HAP-1 (cell line): ENCODE measurements around the gene CST11.
"Not testable (repeated sequence)": the region's sequence is repeated elsewhere in the genome, so short reads cannot be mapped to it uniquely, and the experiment has no call there.

Experiments used
- DNase-seq, 2 experiments: peaks; one replicate each; pipeline ENCODE4 v3.0.0-alpha.2; 2016 to 2020; ENCODE audit warnings: low spot score in 2 of 2
- H3K27me3 ChIP-seq: fragments of 250-450 bp; sonication (Bioruptor Pico); 2 replicates; pipeline ENCODE4 v1.5.1; 2020; ENCODE audit warnings: low read depth, mild to moderate bottlenecking, moderate library complexity
- H3K36me3 ChIP-seq: fragments of 250-450 bp; sonication (Bioruptor Pico); replicated peaks from 2 replicates; pipeline ENCODE4 v1.5.1; 2020; ENCODE audit warnings: mild to moderate bottlenecking
- H3K4me1 ChIP-seq: fragments of 250-450 bp; sonication (Bioruptor Pico); 2 replicates; pipeline ENCODE4 v1.5.1; 2020; ENCODE audit warnings: mild to moderate bottlenecking
- H3K4me3 ChIP-seq: fragments of 250-450 bp; sonication (Bioruptor Pico); 2 replicates; pipeline ENCODE4 v1.5.1; 2020; ENCODE audit warnings: mild to moderate bottlenecking, moderate library complexity
- H3K9me3 ChIP-seq: fragments of 250-450 bp; sonication (Bioruptor Pico); 2 replicates; pipeline ENCODE4 v1.5.1; 2020; ENCODE audit warnings: mild to moderate bottlenecking, moderate library complexity
- in situ Hi-C: fragments of 300-500 bp; cut with MboI; formaldehyde crosslinking; loops from 3 replicates; pipeline ENCODE4 v1.14.3; 2020; ENCODE audit warnings: low sequenced_read_pairs, inconsistent platforms, mixed read lengths

CST11 gene

DNA sequence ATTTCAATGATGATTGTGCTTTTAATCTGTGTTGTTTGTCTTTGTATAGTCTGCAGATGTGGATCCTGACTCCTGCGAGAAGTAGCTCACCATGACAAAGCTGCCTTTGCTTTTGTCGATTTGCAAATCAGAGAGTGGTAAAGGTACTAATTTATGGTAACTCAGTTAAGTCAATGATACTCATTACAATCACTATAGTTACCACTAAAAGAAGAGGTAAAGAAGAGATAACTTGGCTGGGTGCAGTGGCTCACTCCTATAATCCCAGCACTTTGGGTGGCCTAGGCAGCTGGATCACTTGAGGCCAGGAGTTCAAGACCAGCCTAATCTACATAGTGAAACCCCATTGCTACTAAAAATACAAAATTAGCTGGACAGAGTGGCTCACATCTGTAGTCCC is 20.6 kb upstream of the CST11 start:
- DNase-seq, in situ Hi-C loops, H3K27me3 ChIP-seq: not testable (repeated sequence)

DNA sequence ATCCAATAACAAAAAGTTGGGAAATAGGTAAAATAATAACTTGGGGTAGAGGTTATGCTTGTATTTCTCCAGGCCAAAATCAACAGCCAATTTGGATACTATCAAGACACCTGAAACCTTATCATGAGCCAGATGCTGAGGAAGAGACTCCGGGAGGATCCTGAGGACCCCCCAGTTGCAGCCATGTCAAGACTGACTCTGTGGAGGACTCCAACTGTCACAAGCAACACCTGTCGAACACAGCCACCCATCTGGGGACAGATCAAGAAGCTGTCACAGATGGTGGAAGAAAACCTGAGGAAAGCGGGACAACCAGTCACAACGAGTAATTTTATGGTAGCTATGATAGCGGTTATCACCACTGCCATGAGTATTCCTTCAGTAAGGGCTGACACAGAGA is 19.6 kb upstream of the CST11 start:
- H3K36me3 ChIP-seq, H3K27me3 ChIP-seq, in situ Hi-C loops, H3K4me1 ChIP-seq, DNase-seq, H3K9me3 ChIP-seq, H3K4me3 ChIP-seq: not testable (repeated sequence)

More for the DNA sequence above, 20.6 kb upstream of the CST11 start:
- H3K4me1 ChIP-seq, H3K36me3 ChIP-seq, H3K4me3 ChIP-seq, H3K9me3 ChIP-seq: not testable (repeated sequence)

DNA sequence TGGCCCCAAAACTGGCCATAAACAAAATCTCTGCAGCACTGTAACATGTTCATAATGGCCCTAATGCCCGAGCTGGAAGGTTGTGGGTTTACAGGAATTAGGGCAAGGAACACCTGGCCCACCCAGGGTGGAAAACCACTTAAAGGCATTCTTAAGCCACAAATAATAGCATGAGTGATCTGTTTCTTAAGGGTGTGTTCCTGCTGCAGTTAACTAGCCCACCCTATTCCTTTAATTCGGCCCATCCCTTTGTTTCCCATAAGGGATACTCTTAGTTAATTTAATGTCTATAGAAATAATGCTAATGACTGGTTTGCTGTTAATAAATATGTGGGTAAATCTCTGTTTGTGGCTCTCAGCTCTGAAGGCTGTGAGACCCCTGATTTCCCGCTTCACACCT is 14.3 kb upstream of the CST11 start:
- in situ Hi-C loops, H3K4me3 ChIP-seq, H3K36me3 ChIP-seq, H3K4me1 ChIP-seq, H3K9me3 ChIP-seq, DNase-seq, H3K27me3 ChIP-seq: not testable (repeated sequence)

DNA sequence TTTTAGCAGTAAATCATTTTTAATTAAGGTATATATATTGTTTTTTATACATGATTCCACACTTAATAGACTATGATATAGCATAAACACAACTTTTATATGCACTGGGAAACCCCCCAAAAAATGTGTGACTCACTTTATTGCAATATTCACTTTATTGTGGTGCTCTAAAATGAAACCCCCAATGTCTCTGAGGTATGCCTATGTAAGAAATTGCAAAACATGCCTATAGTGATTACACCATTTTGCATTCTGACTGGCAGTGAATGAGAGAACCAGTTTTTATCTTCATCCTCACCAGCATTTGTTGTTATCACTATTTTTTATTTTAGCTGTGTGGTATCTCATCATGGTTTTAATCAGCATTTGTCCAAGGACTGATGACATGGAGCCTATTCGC is 8.5 kb upstream of the CST11 start:
- Histone ChIP-seq H3K9me3 (no peaks in the 10 kb centered on the region), H3K4me1 (no peaks in the 10 kb centered on the region), H3K4me3 (no peak overlapping the region), H3K36me3 (no peaks in the 10 kb centered on the region), H3K27me3 (peaks cover 2% of the 10 kb centered on the region; the same call in 1 of the 2 replicates)
- DNase-seq = no peak
- in situ Hi-C loops = no loop called here

DNA sequence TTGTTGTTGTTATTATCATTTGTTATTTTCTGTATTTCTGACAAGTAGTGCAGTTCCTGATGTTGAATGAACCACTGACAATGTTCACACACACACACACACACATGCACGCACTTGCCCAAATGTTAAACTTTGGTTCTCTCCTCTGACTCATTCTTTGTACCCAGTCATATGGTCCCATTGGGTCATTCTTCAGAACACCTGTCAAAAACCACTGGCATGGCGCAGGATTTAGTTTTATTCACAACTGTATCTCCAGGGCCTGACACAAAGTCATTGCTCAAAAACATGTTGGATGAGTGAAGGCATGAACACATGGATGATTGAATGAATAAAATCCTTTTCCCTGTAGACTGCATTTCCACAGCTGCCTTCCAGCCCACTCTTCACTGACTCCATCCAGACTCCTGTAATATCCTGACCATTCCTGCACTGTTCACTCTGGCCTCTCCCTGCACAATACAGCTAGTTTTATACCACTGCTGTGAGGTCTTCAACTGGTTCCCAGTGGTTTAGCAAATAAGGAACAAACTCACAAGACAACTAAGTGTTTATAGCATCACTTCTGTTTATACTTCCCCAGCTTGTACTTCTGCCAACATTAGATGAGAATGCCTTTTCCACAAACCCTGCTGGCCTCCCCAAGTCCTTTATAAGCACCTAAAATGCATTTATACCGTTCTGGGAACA is 6.9 kb upstream of the CST11 start:
- in situ Hi-C loops = no loop called here
- H3K9me3 ChIP-seq = no peaks in the 10 kb centered on the region
- H3K4me1 ChIP-seq = no peaks in the 10 kb centered on the region
- no peak for DNase-seq
- no peak overlapping the region for H3K4me3 ChIP-seq
- H3K36me3 ChIP-seq = no peaks in the 10 kb centered on the region
- H3K27me3 ChIP-seq = peaks cover 2% of the 10 kb centered on the region; the same call in 1 of the 2 replicates

DNA sequence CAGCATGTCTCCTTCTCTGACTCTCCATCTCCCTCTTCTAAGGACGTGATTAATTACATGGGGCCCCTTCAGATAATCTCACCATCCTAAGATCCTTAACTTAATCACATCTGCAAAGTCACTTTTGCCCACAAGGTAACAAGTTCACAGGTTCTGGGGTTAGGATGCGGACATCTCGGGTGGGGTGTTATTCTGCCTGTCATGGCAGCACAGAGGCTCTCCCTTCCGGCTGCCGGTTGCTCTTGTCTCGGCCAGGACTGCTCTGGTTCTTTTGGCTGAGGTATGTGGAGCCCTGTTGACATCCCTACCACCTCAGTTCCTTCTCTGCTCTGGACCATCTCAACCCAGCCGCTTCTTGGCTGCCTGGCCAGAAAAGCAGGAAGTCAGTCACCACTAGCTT is 4.2 kb upstream of the CST11 start:
- H3K36me3 ChIP-seq = no peaks in the 10 kb centered on the region
- H3K9me3 ChIP-seq = no peaks in the 10 kb centered on the region
- in situ Hi-C loops = no loop called here
- H3K4me3 ChIP-seq = no peak overlapping the region
- no peaks in the 10 kb centered on the region; the same call in 1 of the 2 replicates for H3K27me3 ChIP-seq
- no peak for DNase-seq
- no peaks in the 10 kb centered on the region for H3K4me1 ChIP-seq

DNA sequence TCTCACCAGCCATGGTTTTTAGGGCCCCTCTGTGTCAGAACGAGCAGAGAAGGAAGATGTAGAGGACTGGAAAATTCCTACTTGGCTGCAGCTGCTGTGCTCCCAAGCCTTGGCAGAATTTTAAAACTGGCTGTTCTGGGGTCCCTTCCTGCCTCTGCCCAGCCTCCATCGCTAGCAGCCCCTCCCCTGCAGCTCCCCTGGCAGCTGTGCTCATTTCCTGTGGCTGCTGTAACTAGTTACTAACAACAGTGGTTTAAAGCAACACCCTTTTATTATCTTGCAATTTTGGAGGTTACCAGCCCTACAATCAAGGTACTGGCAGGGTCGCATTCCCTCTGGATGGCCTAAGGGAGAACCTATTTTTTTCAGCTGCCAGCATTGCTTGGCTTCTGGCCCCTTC is 3.7 kb upstream of the CST11 start:
- H3K4me3 ChIP-seq = no peak overlapping the region
- H3K36me3 ChIP-seq = no peaks in the 10 kb centered on the region
- in situ Hi-C loops = no loop called here
- no peaks in the 10 kb centered on the region for H3K9me3 ChIP-seq
- no peak for DNase-seq
- H3K4me1 ChIP-seq = no peaks in the 10 kb centered on the region
- H3K27me3 ChIP-seq = no peaks in the 10 kb centered on the region; the same call in 1 of the 2 replicates

DNA sequence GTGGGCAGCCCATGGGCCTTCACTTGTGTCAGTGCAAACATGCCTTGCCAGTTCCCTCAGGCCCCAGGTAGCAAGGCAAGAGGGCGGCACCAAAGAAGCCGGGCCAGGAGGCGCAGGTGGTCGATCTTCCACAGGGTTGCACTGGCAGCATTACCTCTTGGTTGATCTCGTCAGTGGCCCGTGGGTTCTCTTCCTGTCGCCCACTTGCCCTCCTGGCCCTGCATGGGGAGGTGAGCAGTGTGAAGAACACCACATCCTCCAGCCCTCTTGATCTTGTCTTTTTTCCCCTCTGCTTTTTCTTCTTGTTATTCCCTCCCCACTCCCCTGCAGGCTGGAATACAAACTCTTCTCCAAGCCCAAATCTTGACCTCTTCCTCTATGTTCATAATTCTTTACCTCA is 3.0 kb upstream of the CST11 start:
- Histone ChIP-seq H3K9me3 (no peaks in the 10 kb centered on the region), H3K4me1 (no peaks in the 10 kb centered on the region), H3K27me3 (no peaks in the 10 kb centered on the region), H3K36me3 (no peaks in the 10 kb centered on the region), H3K4me3 (no peak overlapping the region)
- in situ Hi-C loops = no loop called here
- no peak for DNase-seq

DNA sequence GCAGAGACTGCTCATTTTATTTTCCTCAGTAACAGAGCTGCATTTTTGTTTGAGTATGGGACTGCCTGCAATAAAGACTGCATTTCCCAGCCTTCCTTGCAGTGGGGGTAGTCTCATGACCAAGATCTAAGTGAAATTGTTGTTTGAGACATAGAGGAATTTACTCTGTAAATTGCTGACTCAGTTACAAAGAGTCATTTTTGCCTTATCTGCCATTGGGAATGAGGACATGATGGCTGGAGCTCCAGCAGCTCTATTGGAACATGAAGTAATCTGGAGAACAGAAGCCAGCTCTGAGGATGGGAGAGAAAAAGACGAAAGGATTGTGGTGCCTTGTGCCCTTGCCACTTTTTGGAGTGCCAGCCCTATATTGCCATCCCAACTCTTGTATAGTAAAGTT is 2.1 kb upstream of the CST11 start:
- H3K36me3 ChIP-seq = no peaks in the 10 kb centered on the region
- H3K4me1 ChIP-seq = no peaks in the 10 kb centered on the region
- H3K27me3 ChIP-seq = no peaks in the 10 kb centered on the region
- DNase-seq = no peak
- no peaks in the 10 kb centered on the region for H3K9me3 ChIP-seq
- no peak overlapping the region for H3K4me3 ChIP-seq
- in situ Hi-C loops = no loop called here

DNA sequence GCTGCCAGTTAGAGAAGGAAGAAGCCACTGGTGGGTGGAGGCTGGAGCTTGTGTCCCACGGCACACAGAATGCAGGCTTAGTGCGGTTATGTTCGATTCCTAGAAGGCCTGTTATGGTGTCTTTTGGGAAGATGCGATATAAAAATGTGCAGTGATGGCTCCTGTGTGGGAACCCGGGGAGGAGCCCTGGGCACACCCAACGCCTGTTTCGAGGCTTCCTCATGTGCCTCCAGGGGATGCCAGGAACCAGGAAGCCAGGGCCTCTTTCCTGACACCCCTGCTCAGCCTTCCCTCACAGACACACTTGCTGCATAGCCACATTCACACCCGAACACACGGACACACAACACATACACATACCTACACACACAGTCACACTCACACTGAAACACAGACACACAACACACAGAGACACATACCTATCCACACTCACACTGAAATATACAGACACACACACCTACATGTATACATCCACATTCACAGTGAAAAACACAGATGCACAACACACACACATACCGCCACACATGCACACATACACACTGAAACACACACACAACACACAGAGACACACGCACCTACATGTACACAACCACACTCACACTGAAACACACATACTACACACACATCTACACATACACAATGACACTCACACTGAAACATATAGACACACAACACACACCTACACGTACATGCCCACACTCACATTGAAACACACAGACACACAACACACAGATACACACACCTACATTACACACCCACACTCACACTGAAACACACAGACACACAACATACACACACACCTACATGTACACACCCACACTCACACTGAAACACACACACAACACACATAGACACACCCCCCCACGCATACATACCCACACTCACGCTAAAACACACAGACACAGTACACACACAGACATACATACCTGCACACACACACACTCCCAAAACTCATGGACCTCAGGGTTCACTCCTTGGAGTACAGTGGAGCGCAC is 1.2 kb upstream of the CST11 start:
- H3K4me3 ChIP-seq = no peak overlapping the region
- DNase-seq = no peak
- no peaks in the 10 kb centered on the region for H3K27me3 ChIP-seq
- H3K36me3 ChIP-seq = no peaks in the 10 kb centered on the region
- H3K9me3 ChIP-seq = no peaks in the 10 kb centered on the region
- no peaks in the 10 kb centered on the region for H3K4me1 ChIP-seq
- in situ Hi-C loops = no loop called here

DNA sequence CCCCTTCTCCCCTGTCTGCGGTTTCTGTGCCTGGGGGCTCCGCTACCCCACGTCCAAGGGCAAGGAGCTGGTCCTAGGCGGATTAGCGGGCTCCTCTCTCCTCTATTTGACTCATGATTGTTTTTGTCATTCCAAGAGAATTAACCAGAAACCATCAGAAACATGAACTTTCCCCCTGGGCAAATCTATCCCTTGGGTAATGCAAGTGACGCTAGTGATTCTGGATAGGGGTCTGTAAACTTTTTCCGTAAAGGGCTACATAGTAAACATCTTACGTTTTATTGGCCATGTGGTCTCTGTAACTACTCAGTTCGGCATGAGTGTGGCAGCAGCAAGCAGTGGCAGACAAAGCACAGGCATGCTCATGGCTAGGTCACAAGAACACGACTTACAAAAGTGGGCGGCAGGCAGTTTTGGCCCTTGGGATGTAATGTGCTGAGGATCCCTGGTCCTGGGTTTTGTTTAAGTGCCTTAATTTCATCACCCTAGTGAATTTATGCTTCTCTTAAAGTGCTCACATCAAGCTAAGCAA is 654 bp downstream of the CST11 start:
- H3K27me3 ChIP-seq = no peaks in the 10 kb centered on the region
- DNase-seq = no peak
- in situ Hi-C loops = no loop called here
- no peaks in the 10 kb centered on the region for H3K9me3 ChIP-seq
- H3K4me1 ChIP-seq = no peaks in the 10 kb centered on the region
- no peaks in the 10 kb centered on the region for H3K36me3 ChIP-seq
- no peak overlapping the region for H3K4me3 ChIP-seq

DNA sequence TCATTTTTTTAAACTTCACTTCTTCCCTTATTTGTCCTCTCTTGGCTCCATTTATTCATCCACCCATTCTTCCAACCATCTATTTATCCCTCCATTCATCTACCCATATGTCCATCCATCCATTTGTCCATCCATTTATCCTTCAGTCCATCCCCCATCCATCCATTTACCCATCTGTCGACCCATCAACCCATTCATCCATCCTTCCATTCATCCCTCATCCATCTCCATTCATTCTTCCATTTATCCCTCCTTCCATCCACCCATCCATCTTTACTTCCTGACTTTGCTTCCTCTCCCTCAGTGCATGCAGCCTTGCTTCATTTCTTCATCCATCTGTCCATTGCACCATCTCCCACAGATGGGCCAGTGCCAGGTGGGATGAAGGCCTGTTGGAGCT is 1.8 kb downstream of the CST11 start:
- Histone ChIP-seq H3K27me3 (no peaks in the 10 kb centered on the region), H3K36me3 (no peaks in the 10 kb centered on the region), H3K4me3 (no peak overlapping the region), H3K9me3 (no peaks in the 10 kb centered on the region), H3K4me1 (no peaks in the 10 kb centered on the region)
- DNase-seq = no peak
- in situ Hi-C loops = no loop called here

DNA sequence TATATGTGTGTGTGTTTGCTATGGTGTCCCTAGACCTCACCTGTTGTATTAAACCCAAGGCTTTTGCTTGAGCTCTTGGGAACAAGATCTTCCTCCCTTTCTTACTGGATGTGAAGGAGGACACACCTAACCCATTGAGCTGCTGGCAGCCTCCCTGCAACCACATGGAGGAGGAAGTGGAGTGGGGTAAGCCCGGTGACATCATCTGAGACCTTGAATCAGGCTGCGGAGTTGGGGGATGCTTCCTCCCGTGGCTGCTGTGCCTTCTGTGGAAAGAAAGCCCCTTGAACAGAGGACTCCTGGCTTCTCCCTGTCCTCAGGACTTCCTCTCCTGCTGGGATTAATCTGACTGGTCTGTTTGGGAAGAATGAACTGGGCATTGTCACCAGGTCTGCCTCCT is 3.3 kb downstream of the CST11 start:
- Histone ChIP-seq H3K4me3 (no peak overlapping the region), H3K27me3 (no peaks in the 10 kb centered on the region), H3K9me3 (no peaks in the 10 kb centered on the region), H3K4me1 (no peaks in the 10 kb centered on the region), H3K36me3 (no peaks in the 10 kb centered on the region)
- DNase-seq = no peak
- in situ Hi-C loops = no loop called here

DNA sequence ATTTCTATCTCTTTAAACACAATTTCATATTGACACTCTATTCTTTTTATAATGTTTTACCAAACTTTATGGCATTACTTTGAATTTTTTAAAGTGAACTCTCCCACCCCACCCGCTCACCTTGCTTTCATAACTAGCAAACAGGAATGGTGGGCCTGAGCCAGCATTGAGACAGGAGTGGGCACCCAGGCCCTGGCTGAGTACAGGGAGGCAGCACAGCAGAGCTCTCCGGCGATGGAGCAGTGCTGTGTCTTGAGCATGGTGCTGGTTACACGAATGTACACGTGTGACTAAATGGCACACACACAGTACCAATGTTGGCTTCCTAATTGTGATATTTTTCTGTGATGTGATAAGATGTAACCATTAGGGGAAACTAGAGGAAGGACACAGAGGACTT is 4.5 kb downstream of the CST11 start:
- in situ Hi-C loops = no loop called here

More for the DNA sequence above, 4.5 kb downstream of the CST11 start:
- no peaks in the 10 kb centered on the region for H3K27me3 ChIP-seq
- no peaks in the 10 kb centered on the region for H3K36me3 ChIP-seq
- H3K4me1 ChIP-seq = no peaks in the 10 kb centered on the region
- no peak overlapping the region for H3K4me3 ChIP-seq
- no peaks in the 10 kb centered on the region for H3K9me3 ChIP-seq
- no peak for DNase-seq
